Heart left ventricle (tissue), 16 donors: Measurements from ENCODE around the gene PRR27. TPM values are rescaled to one million over a fixed set of nuclear protein-coding genes. Genes with fewer than 3 reads are reported as not detected.

ENCODE experiments used
- ATAC-seq, 4 donors: fragments of 200-7000 bp; cut with Tn5 transposase; one replicate each; pipeline ENCODE4 v1.9.1; 2020 to 2022; ENCODE audit warnings: moderate library complexity in 4 of 4, mild to moderate bottlenecking in 3 of 4, moderate number of reproducible peaks in 1 of 4
- DNase-seq, 5 donors: peaks; one replicate each; pipeline ENCODE4 v3.0.0-alpha.2; 2020
- H3K27ac ChIP-seq, 12 donors: fragments of 200-600 bp; sonication (generic) in 4 of 12; one replicate each; pipeline versions ENCODE4 v1.5.0 to v1.8.0; 2016 to 2022; ENCODE audit warnings: mild to moderate bottlenecking in 2 of 12
- H3K27me3 ChIP-seq, 9 donors: fragments of 200-600 bp; sonication (generic) in 2 of 9; one replicate each; pipeline versions ENCODE4 v1.5.1 to v1.8.0; 2016 to 2022; ENCODE audit warnings: mild to moderate bottlenecking in 3 of 9
- H3K36me3 ChIP-seq, 9 donors: fragments of 200-600 bp; sonication (generic) in 2 of 9; one replicate each; pipeline versions ENCODE4 v1.5.0 to v1.8.0; 2018 to 2022; ENCODE audit warnings: mild to moderate bottlenecking in 2 of 9
- H3K4me1 ChIP-seq, 12 donors: fragments of 200-600 bp; sonication (generic) in 4 of 12; one replicate each; pipeline versions ENCODE4 v1.5.0 to v1.8.0; 2016 to 2022; ENCODE audit warnings: mild to moderate bottlenecking in 3 of 12
- H3K4me3 ChIP-seq, 12 donors: fragments of 200-600 bp; sonication (generic) in 4 of 12; one replicate each; pipeline versions ENCODE4 v1.5.0 to v1.8.0; 2017 to 2022; ENCODE audit warnings: mild to moderate bottlenecking in 9 of 12, moderate library complexity in 4 of 12
- H3K9me3 ChIP-seq, 12 donors: fragments of 200-600 bp; sonication (generic) in 4 of 12; one replicate each; pipeline versions ENCODE4 v1.5.0 to v1.8.0; 2016 to 2022; ENCODE audit warnings: mild to moderate bottlenecking in 1 of 12
- POLR2A ChIP-seq, 2 donors: fragments of 450-650 bp; IDR thresholded peaks; one replicate each; pipeline ENCODE4 v1.6.1; 2017; ENCODE audit warnings: antibody characterized with exemption in 2 of 2, mild to moderate bottlenecking in 2 of 2, moderate library complexity in 2 of 2
- WGBS, 4 donors: extraction: QIAGEN DNeasy Blood & Tissue Kit in 2 of 4; methylation state at CpG; one replicate each; pipeline versions ENCODE4 v1.1.5 to v1.1.7; 2013 to 2018; 5-methylcytosine and 5-hydroxymethylcytosine counted together
- intact Hi-C, 10 donors: fragments of 100-400 bp; cut with DNase I; formaldehyde crosslinking; loops; one replicate each; pipeline versions ENCODE4 v1.11.1 to v1.14.2; 2022
- polyA plus RNA-seq, 2 donors: library from polyadenylated mRNA; stranded (reverse); fragments of 200-250 nt; gene quantifications; one replicate each; pipeline ENCODE4 v1.2.3, GENCODE V29; 2013
- total RNA-seq, 9 donors: library from RNA; depleted of rRNA in 2 of 9; stranded (reverse); fragments of >200 nt in 2 of 9; fragmentation: NEBNext Ultra II Directional in 3 of 9; extraction: Animal tissue kit (Norgen Biotek cat#: 25700) in 3 of 9; gene quantifications; one replicate each; pipeline versions ENCODE4 v1.1.0 to v1.2.4, GENCODE V29; 2016 to 2023
- TF ChIP-seq, protein P1 (sequence below), 12 donors: fragments of 200-600 bp; sonication (generic) in 4 of 12; IDR thresholded peaks; one replicate each; pipeline versions ENCODE4 v1.5.0 to v1.8.0; 2018 to 2022; ENCODE audit warnings: antibody characterized with exemption in 12 of 12, mild to moderate bottlenecking in 5 of 12
- donor health status: ischemic (EF 13 %, LVEDD 7.1; RV severe dilation, severe dysfunction).
- donor health status: healthy with polysubstance abuse.
- donor health status: DM: no; HTN: yes; CAD: no.
- donor health status: DM: no; HTN: no; CAD: no.
- donor health status: ischemic (EF 25% LVEDD 6.9; RV normal size, moderate dysfunction).
- donor health status: ischemic (EF 25% LVEDD 5.7; RV mildly dilated, moderate dysfunction).
- donor health status: healthy.
- donor health status: DM: yes; HTN: yes; CAD: no.
- donor health status: ischemic (EF 35%, LVEDD 5.7; RV mildly dilated, moderate dysfunction).
- donor health status: nonischemic (EF 11% LVEDD 7.7; RV severe dilation, severe dysfunction).
- donor health status: DM: yes; HTN: yes; CAD: no.
- donor health status: PGD.
- donor health status: ischemic (EF 29% LVEDD 5.4; RV normal size, mild dysfunction).
- donor health status: nonischemic (EF 23%, LVEDD 6.1; RV moderate dilation, normal function).

The PRR27 gene
- total and polyA plus RNA-seq, 11 donors: not detected

DNA sequence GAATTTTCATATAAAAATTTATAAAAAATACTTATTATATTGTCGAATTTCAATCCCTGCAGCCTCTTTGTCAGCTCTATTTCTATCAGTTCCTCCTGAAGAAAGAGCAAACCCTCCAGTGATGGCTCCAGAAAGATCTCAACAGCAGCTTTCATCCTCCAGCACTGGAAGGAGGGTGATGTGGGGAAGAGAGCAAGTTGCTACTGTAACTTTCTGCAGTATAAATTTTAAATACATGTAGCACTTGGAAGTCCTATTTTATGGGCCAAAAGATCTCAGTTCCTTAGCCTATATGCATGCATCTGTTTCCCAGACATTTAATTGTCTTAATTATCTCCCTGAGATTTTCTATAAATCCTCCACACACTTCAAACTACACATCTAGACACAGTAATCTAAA lies 27.8 kb downstream of the PRR27 start:
- ATAC-seq: no peak
- 50 to 61% (median 54%) methylated on average over 1 of the region's 1 CpG for WGBS, 4 donors
- no peak for DNase-seq
- Histone ChIP-seq H3K9me3 (no peaks in the 10 kb centered on the region), H3K36me3 (no peaks in the 10 kb centered on the region), H3K27me3 (no peaks in the 10 kb centered on the region), H3K4me1 (no peaks in the 10 kb centered on the region), H3K4me3 (no peak overlapping the region), H3K27ac (no peak overlapping the region)
- intact Hi-C loops: no loop called here
- TF ChIP-seq, protein P1, sequence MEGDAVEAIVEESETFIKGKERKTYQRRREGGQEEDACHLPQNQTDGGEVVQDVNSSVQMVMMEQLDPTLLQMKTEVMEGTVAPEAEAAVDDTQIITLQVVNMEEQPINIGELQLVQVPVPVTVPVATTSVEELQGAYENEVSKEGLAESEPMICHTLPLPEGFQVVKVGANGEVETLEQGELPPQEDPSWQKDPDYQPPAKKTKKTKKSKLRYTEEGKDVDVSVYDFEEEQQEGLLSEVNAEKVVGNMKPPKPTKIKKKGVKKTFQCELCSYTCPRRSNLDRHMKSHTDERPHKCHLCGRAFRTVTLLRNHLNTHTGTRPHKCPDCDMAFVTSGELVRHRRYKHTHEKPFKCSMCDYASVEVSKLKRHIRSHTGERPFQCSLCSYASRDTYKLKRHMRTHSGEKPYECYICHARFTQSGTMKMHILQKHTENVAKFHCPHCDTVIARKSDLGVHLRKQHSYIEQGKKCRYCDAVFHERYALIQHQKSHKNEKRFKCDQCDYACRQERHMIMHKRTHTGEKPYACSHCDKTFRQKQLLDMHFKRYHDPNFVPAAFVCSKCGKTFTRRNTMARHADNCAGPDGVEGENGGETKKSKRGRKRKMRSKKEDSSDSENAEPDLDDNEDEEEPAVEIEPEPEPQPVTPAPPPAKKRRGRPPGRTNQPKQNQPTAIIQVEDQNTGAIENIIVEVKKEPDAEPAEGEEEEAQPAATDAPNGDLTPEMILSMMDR (IDR thresholded peaks at IDR 0.05): no peak
- no peak for TF ChIP-seq POLR2A (IDR thresholded peaks at IDR 0.05)

DNA sequence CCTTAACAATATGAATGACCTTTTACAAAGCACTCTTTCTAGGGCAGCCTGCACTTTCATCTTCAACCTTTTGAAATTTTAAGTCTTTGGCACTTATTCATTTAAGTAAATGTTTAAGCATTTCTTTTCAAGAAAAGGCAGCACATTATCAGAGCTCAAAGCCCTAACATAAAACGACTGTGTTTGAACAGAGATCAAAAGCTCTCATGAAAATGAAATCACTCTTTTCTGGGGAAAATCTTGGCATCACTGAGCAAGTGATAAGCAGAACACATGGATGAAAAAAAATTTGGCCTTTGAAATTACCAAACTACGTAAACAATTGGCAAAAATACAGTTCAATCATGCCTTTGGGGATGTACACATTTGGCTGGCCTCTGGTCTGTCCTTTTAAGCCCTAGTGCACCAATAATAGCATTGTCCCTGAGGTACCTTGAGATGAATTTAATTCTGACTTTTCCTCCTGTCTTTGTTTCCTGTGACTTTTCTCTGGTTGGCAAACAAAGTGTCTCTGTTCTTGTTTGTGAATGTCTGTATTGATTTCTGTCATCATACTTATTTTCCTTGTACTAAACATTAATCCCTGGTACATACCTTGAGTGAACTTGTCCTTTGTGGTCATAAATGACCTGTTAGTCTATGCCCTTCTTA lies 28.6 kb downstream of the PRR27 start:
- Histone ChIP-seq H3K27ac (no peak overlapping the region), H3K36me3 (no peaks in the 10 kb centered on the region), H3K27me3 (no peaks in the 10 kb centered on the region), H3K4me1 (no peaks in the 10 kb centered on the region), H3K9me3 (no peaks in the 10 kb centered on the region), H3K4me3 (no peak overlapping the region)
- WGBS, 4 donors: 47 to 64% (median 52%) methylated on average over 2 of the region's 2 CpGs
- TF ChIP-seq, protein P1 (IDR thresholded peaks at IDR 0.05): no peak
- TF ChIP-seq POLR2A (IDR thresholded peaks at IDR 0.05): no peak
- no peak for DNase-seq
- intact Hi-C loops: no loop called here
- no peak for ATAC-seq

DNA sequence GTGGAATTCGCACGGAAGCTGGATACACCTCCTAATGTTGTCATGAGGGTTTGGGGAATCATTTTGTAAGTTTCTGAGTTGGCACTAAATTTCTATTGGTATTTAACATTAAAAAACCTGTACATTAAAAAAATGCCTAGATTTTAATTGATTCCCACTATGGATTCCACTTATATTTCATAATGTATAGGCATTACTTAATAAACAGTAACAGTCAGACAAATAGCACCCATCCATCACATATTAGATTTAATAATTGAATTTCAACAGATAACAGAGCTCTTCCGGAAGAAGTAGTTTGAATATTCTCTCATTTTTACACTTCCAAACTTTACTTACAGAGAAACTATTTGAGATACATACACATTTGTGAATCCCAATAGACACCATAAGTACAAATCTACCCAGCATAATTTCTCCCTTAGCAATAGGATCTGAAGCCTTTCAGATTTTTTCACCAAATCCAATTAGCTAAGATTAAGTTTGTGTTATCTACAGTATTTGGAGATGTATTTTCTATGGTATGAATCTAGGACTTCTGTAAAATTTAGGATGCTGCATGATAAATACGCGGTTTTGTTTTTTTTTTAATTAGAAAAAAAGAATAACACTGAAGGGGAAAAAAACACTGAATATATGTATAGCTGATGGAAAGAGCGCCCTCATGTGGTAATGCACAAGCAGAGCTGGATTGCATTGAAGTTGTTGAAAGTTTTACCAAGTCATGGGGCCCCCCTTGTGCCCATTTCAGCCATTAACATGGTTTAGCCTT lies 29.3 kb downstream of the PRR27 start:
- ATAC-seq (no peak), DNase-seq (no peak)
- no peak for TF ChIP-seq POLR2A (IDR thresholded peaks at IDR 0.05)
- TF ChIP-seq, protein P1 (IDR thresholded peaks at IDR 0.05): peak in 8 of 12 donors; percentile 7 to 49 (median 34)
- no peaks in the 10 kb centered on the region for H3K9me3 ChIP-seq
- 48 to 57% (median 53%) methylated on average over 6 of the region's 6 CpGs for WGBS, 4 donors
- no peaks in the 10 kb centered on the region for H3K27me3 ChIP-seq
- intact Hi-C loops: no loop called here
- H3K4me1 ChIP-seq: no peaks in the 10 kb centered on the region
- no peak overlapping the region for H3K27ac ChIP-seq
- no peaks in the 10 kb centered on the region for H3K36me3 ChIP-seq
- no peak overlapping the region for H3K4me3 ChIP-seq

DNA sequence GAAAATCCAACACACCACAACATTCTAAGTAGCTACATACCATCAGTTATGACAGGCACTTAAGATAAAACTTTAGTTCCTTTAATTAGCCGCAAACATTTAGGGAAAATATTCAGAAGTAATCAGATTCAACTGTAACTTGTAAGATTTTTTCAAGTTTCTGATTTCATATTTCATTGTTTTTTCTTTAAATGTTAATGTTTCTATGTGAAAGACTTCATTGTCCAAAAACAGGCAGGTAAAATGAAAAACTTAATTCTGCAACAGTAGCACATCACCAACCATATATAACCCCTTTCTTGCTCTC lies 29.9 kb downstream of the PRR27 start:
- Histone ChIP-seq H3K27ac (no peak overlapping the region), H3K4me1 (no peaks in the 10 kb centered on the region), H3K9me3 (no peaks in the 10 kb centered on the region), H3K4me3 (no peak overlapping the region), H3K36me3 (no peaks in the 10 kb centered on the region), H3K27me3 (no peaks in the 10 kb centered on the region)
- no peak for ATAC-seq
- no peak for DNase-seq
- 51 to 68% (median 61%) methylated on average over 1 of the region's 1 CpG for WGBS, 4 donors
- intact Hi-C loops: no loop called here
- no peak for TF ChIP-seq POLR2A (IDR thresholded peaks at IDR 0.05)
- TF ChIP-seq, protein P1 (IDR thresholded peaks at IDR 0.05): peak in 2 of 12 donors; percentile 3 to 16
